IMR-90 (cell line): ENCODE results near the gene STING1.
"Not testable (repeated sequence)": the region's sequence is repeated elsewhere in the genome, so short reads cannot be mapped to it uniquely, and the experiment has no call there.

ENCODE experiments used
- BHLHE40 ChIP-seq: fragments of 150-350 bp; IDR thresholded peaks from 2 replicates; pipeline ENCODE4 v1.6.1; 2016; ENCODE audit warnings: mild to moderate bottlenecking, low read depth, low read length
- CEBPB ChIP-seq: IDR thresholded peaks from 2 replicates; pipeline ENCODE4 v1.6.1; 2012; ENCODE audit warnings: low read depth, low read length, improper control_type of control experiment
- CHD1 ChIP-seq: IDR thresholded peaks from 2 replicates; pipeline ENCODE4 v1.6.1; 2012; ENCODE audit warnings: low read depth, low read length, improper control_type of control experiment
- CTCF ChIP-seq: conservative IDR thresholded peaks from 2 replicates; pipeline ENCODE4 v1.5.1; 2012; ENCODE audit warnings: mild to moderate bottlenecking, low read depth, low read length, improper control_type of control experiment
- ELK1 ChIP-seq: fragments of 150-350 bp; IDR thresholded peaks from 2 replicates; pipeline ENCODE4 v1.6.1; 2016; ENCODE audit warnings: low read depth, mild to moderate bottlenecking, low read length, moderate library complexity, borderline replicate concordance
- FOS ChIP-seq: fragments of 150-350 bp; IDR thresholded peaks from 2 replicates; pipeline ENCODE4 v1.6.1; 2016; ENCODE audit warnings: low read depth, low read length
- MXI1 ChIP-seq: IDR thresholded peaks from 2 replicates; pipeline ENCODE4 v1.6.1; 2012; ENCODE audit warnings: low read depth, mild to moderate bottlenecking, low read length, moderate library complexity, borderline replicate concordance
- POLR2A ChIP-seq: IDR thresholded peaks from 2 replicates; pipeline ENCODE4 v1.6.1; 2012; ENCODE audit warnings: mild to moderate bottlenecking, low read depth, low read length
- RAD21 ChIP-seq: IDR thresholded peaks from 2 replicates; pipeline ENCODE4 v1.6.1; 2012; ENCODE audit warnings: low read length, improper control_type of control experiment
- RCOR1 ChIP-seq: IDR thresholded peaks from 2 replicates; pipeline ENCODE4 v1.6.1; 2012; ENCODE audit warnings: mild to moderate bottlenecking, low read length, improper control_type of control experiment; ENCODE audit not compliant: insufficient replicate concordance
- RFX5 ChIP-seq: IDR thresholded peaks from 2 replicates; pipeline ENCODE4 v1.8.0; 2012; ENCODE audit warnings: low read depth, mild to moderate bottlenecking, low read length, moderate library complexity
- SMC3 ChIP-seq: fragments of 150-350 bp; IDR thresholded peaks from 2 replicates; pipeline ENCODE4 v1.6.1; 2016; ENCODE audit warnings: low read depth, mild to moderate bottlenecking, antibody characterized with exemption, low read length, moderate library complexity
- TF ChIP-seq, protein P1 (sequence below): fragments of 150-350 bp; IDR thresholded peaks from 2 replicates; pipeline ENCODE4 v1.6.1; 2017; ENCODE audit warnings: mild to moderate bottlenecking, antibody characterized with exemption, low read length, low read depth

- TF ChIP-seq CEBPB, CTCF, POLR2A, RCOR1, CHD1, RFX5, BHLHE40, RAD21, SMC3, ELK1, FOS, MXI1: not testable (repeated sequence)
- TF ChIP-seq, protein P1, sequence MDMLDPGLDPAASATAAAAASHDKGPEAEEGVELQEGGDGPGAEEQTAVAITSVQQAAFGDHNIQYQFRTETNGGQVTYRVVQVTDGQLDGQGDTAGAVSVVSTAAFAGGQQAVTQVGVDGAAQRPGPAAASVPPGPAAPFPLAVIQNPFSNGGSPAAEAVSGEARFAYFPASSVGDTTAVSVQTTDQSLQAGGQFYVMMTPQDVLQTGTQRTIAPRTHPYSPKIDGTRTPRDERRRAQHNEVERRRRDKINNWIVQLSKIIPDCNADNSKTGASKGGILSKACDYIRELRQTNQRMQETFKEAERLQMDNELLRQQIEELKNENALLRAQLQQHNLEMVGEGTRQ: not testable (repeated sequence)
Measured at GRCh38 chr5:139440416-139440815, 42.1 kb downstream of the STING1 start.
